T-helper 2 cell treated with Interferon-gamma antibody and Interleukin-4, amounts not matched to agents 5 μg/mL and 100 μg/mL, for 36 hours (primary cell): Measurements from ENCODE around the gene IFNGR1.
"Not testable (repeated sequence)": the region's sequence is repeated elsewhere in the genome, so short reads cannot be mapped to it uniquely, and the experiment has no call there.

Source experiments
- DNase-seq: peaks from one replicate; pipeline ENCODE4 v3.0.0; 2021; ENCODE audit warnings: low spot score
- H3K27ac Mint-ChIP-seq: one replicate; pipeline ENCODE4 v1.8.0; 2021; ENCODE audit warnings: mild to moderate bottlenecking, mixed read lengths
- H3K27me3 Mint-ChIP-seq: one replicate; pipeline ENCODE4 v1.8.0; 2021; ENCODE audit warnings: low read depth, mixed read lengths
- H3K36me3 Mint-ChIP-seq: one replicate; pipeline ENCODE4 v1.8.0; 2021; ENCODE audit warnings: low read depth, mixed read lengths
- H3K4me1 Mint-ChIP-seq: one replicate; pipeline ENCODE4 v1.8.0; 2021; ENCODE audit warnings: low read depth, mixed read lengths
- H3K4me3 Mint-ChIP-seq: one replicate; pipeline ENCODE4 v1.8.0; 2022; ENCODE audit warnings: mild to moderate bottlenecking, moderate library complexity, mixed read lengths
- H3K9me3 Mint-ChIP-seq: one replicate; pipeline ENCODE4 v1.8.0; 2021; ENCODE audit warnings: mixed read lengths

The IFNGR1 gene

DNA sequence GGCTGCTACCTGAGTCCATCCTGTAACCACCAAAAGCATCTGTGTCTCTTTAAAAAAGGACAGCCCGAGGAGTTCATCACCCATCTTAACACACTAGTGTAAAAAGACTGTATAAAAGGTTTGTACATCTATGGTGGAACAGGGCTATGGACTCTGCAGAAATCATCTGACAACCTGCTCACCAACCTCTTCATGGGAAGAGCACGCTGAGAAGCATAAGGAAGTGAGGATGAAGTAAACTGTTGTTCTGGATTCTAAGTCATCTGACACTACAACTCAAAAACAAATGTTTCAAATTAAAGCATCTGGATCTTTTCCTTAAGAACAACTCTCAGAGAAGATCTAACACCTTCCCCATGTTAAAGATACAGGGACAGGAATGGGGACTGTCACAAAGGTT lies 5.4 kb downstream of the IFNGR1 start:
- Mint-ChIP-seq H3K4me1 (peaks cover 35% of the 10 kb centered on the region), H3K4me3 (no peak overlapping the region), H3K27me3 (no peaks in the 10 kb centered on the region), H3K36me3 (peaks cover 63% of the 10 kb centered on the region), H3K9me3 (peaks cover 49% of the 10 kb centered on the region), H3K27ac (no peak overlapping the region)
- DNase-seq = no peak

DNA sequence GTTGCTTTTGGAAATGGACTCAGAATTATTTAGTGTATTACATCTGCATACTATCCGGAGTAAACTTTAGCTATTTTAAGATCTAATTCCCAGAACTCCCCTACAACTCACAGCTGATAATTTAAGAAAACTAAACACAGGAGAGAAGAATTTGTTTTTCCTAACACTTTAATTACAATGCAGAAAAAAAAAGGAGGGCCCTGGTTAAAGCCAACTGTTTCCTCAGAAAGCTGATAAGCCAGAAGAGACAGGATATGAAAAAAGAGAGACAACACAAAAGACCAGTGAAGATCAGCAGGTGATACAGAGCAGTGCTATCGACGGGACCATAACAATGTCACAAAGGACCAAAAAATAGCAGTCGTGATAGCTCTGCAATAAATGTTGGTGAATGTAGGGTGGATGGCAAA lies 5.8 kb downstream of the IFNGR1 start:
- H3K4me3 Mint-ChIP-seq = no peak overlapping the region
- no peak overlapping the region for H3K27ac Mint-ChIP-seq
- no peak for DNase-seq
- no peaks in the 10 kb centered on the region for H3K27me3 Mint-ChIP-seq
- peaks cover 32% of the 10 kb centered on the region for H3K4me1 Mint-ChIP-seq
- peaks cover 49% of the 10 kb centered on the region for H3K9me3 Mint-ChIP-seq
- H3K36me3 Mint-ChIP-seq = peaks cover 63% of the 10 kb centered on the region

DNA sequence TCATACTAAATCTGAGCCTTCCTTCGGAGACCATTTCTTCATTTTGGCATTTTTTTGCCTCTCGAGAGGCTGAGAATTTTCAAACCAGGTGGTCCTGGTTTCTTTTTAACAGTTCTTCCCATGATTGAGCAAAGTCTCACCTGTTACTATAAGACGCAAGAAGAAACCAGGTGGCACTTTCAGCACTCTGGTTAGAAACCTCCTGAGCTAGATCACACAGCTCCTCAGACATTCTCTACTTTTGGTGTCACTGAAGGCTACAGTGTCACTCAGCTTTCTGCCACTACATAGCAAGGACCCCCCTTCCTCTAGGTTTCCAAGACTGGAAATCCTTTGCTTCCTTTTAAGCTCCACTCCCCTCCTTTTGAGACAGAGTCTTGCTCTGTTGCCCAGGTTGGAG lies 7.3 kb downstream of the IFNGR1 start:
- Mint-ChIP-seq H3K27me3 (no peaks in the 10 kb centered on the region), H3K9me3 (peaks cover 56% of the 10 kb centered on the region), H3K4me1 (peaks cover 22% of the 10 kb centered on the region), H3K36me3 (peaks cover 67% of the 10 kb centered on the region), H3K4me3 (no peak overlapping the region), H3K27ac (no peak overlapping the region)
- no peak for DNase-seq

DNA sequence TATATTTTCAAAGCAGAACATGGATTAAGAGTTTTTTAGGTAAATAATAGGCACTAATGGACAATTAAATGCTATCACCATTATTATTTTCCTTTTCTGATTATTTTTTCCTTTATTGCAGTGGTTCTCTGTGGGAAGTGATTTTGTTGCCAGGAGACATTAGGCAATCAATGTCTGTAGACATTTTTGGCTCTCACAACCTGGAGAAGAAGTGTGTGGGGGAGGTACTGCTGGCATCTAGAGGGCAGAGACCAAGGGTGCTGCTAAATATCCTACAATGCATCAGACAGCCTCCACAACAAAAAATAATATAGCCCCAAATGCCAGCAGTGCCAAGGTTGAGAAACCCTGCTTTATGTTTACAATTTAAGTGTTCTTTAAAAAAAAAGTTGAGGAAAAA lies 8.3 kb downstream of the IFNGR1 start:
- no peak for DNase-seq
- H3K27me3 Mint-ChIP-seq = no peaks in the 10 kb centered on the region
- peaks cover 73% of the 10 kb centered on the region for H3K36me3 Mint-ChIP-seq
- H3K4me3 Mint-ChIP-seq = no peak overlapping the region
- H3K27ac Mint-ChIP-seq = no peak overlapping the region
- peaks cover 16% of the 10 kb centered on the region for H3K4me1 Mint-ChIP-seq
- H3K9me3 Mint-ChIP-seq = peaks cover 56% of the 10 kb centered on the region

DNA sequence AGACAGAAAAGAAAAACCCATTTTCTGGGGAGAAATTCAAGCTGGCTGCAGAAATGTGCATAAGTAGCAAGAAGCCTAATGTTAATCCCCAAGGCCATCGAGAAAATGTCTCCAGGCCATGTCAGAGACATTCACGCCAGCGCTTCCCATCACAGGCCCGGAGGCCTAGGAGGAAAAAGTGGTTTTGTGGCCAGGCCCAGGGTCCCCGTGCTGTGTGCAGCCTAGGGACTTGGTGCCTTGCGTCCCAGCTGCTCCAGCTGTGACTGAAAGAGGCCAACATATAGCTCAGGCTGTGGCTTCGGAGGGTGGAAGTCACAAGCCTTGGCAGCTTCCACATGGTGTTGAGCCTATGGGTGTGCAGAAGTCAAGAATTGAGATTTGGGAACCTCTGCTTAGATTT lies 10.9 kb downstream of the IFNGR1 start:
- no peaks in the 10 kb centered on the region for H3K27me3 Mint-ChIP-seq
- no peak overlapping the region for H3K27ac Mint-ChIP-seq
- H3K4me1 Mint-ChIP-seq = peaks cover 7% of the 10 kb centered on the region
- DNase-seq = no peak
- H3K9me3 Mint-ChIP-seq = peaks cover 42% of the 10 kb centered on the region
- peaks cover 72% of the 10 kb centered on the region for H3K36me3 Mint-ChIP-seq
- H3K4me3 Mint-ChIP-seq = no peak overlapping the region

DNA sequence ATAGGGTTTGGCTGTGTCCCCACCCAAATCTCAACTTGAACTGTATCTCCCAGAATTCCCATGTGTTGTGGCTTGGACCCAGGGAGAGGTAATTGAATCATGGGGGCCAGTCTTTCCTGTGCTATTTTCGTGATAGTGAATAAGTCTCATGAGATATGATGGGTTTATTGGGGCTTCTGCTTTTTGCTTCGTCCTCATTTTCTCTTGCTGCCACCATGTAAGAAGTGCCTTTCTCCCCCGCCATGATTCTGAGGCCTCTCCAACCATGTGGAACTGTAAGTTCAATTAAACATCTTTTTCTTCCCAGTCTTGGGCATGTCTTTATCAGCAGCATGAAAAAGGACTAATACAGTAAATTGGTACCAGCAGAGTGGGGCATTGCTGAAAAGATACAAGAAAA lies 11.7 kb downstream of the IFNGR1 start:
- not testable (repeated sequence) for H3K4me3 Mint-ChIP-seq, DNase-seq, H3K4me1 Mint-ChIP-seq, H3K27me3 Mint-ChIP-seq, H3K27ac Mint-ChIP-seq
- H3K9me3 Mint-ChIP-seq = peaks cover 37% of the 10 kb centered on the region
- peaks cover 70% of the 10 kb centered on the region for H3K36me3 Mint-ChIP-seq

DNA sequence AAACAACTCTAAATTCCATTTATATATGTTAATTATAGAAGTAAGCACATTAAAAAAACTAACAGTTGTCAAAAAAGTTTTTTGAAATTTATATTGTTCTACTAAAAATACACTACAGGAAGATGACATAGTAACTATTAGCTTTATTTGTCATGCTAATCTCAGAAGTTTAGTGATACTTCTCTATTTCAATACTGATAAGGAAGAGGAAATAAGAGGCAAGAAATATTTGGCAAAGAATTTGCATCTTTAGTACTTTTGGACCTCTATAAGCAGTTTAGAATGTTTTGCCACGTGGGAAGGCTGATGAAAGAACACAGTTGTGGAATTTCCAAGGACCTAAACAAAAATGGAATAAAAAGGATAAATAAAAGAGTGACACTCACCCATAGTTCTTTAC lies 12.6 kb downstream of the IFNGR1 start:
- no peaks in the 10 kb centered on the region for H3K27me3 Mint-ChIP-seq
- peaks cover 3% of the 10 kb centered on the region for H3K4me1 Mint-ChIP-seq
- peaks cover 69% of the 10 kb centered on the region for H3K36me3 Mint-ChIP-seq
- no peak for DNase-seq
- no peak overlapping the region for H3K27ac Mint-ChIP-seq
- H3K4me3 Mint-ChIP-seq = no peak overlapping the region
- H3K9me3 Mint-ChIP-seq = peaks cover 30% of the 10 kb centered on the region

DNA sequence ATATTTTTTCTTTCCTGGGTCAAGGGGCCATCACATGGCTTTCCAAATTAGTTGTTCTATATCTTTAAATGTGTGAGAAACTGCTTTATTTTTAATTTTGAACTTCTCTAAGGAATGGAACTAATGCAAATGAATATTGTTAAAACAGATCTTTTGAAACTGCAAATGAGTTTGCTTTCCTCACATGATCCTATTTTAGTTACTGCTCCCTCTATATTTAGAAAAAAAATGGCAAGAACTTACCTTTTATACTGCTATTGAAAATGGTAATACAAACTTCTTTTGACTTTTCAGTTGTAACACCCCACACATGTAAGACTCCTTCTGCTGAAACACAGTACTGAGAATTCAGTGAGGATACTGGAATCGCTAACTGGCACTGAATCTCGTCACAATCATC lies 15.9 kb downstream of the IFNGR1 start:
- H3K9me3 Mint-ChIP-seq = peaks cover 7% of the 10 kb centered on the region
- DNase-seq = no peak
- peaks cover 6% of the 10 kb centered on the region for H3K4me1 Mint-ChIP-seq
- no peaks in the 10 kb centered on the region for H3K27me3 Mint-ChIP-seq
- no peak overlapping the region for H3K4me3 Mint-ChIP-seq
- H3K27ac Mint-ChIP-seq = no peak overlapping the region
- peaks cover 61% of the 10 kb centered on the region for H3K36me3 Mint-ChIP-seq

DNA sequence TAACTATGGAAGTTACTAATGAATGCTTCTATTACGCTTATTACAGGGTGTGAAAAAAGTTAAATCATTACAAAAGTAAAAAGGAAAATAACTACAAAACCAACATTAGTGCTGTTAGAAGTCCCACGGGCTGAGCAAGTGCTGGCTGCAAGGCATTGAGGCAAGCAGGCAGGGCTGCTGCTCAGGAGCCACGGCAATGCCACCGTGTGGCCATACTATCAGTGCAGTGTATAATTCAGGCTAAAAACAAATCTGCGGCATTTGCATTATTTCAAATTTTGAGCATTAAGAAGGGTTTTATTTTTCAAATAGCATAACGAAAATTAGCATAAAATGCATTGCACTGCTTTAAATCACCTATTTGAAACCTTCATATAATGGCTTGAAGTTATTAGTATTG lies 17.1 kb downstream of the IFNGR1 start:
- no peaks in the 10 kb centered on the region for H3K9me3 Mint-ChIP-seq
- H3K36me3 Mint-ChIP-seq = peaks cover 60% of the 10 kb centered on the region
- DNase-seq = no peak
- H3K27me3 Mint-ChIP-seq = no peaks in the 10 kb centered on the region
- H3K4me3 Mint-ChIP-seq = no peak overlapping the region
- peaks cover 15% of the 10 kb centered on the region for H3K4me1 Mint-ChIP-seq
- H3K27ac Mint-ChIP-seq = no peak overlapping the region

DNA sequence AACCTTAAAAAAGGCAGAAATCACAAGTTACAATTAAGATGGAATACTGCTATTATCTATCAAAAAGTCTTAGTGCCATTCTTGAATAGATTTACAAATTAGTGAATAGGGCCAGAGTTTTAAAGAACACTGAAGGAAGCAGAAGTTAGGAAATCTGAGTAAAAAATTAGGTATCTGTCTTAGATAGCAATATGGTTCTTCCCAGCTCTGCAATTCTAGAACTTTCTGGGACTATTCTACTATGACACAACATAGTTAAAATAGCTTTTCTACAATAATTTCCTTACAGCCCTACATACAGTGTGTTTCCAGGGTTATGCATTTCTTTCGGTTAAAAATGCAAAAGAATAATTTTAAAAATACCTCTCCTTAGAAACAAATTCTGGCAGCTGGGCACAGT lies 18.2 kb downstream of the IFNGR1 start:
- H3K4me3 Mint-ChIP-seq = no peak overlapping the region
- H3K27ac Mint-ChIP-seq = no peak overlapping the region
- no peaks in the 10 kb centered on the region for H3K9me3 Mint-ChIP-seq
- H3K36me3 Mint-ChIP-seq = peaks cover 62% of the 10 kb centered on the region
- no peak for DNase-seq
- H3K27me3 Mint-ChIP-seq = no peaks in the 10 kb centered on the region
- H3K4me1 Mint-ChIP-seq = peaks cover 24% of the 10 kb centered on the region

DNA sequence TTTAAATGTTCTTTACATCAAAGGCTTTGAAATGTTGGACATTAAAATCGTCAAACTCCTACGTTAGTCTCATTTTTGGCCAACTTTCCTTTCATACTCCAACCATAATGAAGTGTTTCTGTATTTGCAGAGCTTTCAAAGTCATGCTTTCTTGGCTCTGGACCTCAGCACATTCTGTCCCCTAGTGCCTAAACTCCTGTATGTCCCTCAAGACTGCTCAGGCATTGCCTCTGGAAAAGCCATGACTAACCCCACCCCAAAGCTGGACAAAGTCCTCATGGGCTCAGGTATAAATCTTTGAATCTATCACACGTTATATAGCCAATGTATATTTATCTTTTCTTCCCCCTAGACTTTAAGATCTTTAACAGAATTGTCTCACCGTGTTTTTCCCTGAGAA lies 18.9 kb downstream of the IFNGR1 start:
- Mint-ChIP-seq H3K9me3 (no peaks in the 10 kb centered on the region), H3K4me1 (peaks cover 30% of the 10 kb centered on the region), H3K27me3 (no peaks in the 10 kb centered on the region), H3K36me3 (peaks cover 58% of the 10 kb centered on the region), H3K4me3 (no peak overlapping the region), H3K27ac (no peak overlapping the region)
- no peak for DNase-seq

DNA sequence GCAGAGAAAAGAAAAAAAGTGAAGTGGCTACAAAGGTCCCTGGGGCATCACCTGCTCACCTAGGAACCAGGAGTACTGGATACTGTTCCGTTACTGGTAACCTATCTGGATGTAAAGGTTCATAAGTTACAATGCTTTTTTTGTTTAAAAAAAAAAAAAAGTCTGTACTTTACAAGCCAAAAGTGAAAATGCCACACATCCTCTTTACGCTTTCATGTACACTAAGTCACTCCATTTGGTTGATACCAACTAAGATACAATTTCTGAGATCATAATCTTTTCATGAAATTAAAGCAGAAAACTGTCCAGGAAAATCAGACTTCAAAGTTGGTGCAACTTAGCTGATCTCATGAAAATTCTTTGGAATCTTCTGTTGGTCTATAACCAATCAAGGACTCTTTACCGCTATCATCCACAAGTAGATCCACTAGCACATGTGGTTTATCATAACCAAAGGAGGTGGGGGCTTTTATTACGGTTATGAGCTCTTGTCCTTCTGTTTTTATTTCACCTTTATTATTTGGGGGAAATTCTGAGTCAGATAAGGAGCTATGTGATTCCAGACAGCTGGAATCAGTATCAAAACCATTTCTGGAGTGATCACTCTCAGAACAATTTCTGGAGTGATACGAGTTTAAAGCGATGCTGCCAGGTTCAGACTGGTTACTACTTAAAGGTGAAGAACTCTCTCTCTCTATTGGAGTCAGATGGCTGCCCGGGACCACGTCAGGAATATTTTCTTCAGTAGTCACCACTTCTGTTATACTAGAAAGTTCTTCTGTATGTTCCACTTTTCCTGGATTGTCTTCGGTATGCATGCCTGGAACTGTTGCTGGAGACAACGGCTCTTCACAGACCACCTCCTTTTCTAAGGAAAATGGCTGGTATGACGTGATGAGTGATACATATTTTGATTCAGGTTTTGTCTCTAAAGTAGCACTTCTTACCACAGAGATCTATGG lies 21.2 kb downstream of the IFNGR1 start:
- Mint-ChIP-seq H3K4me3 (peak overlapping the region; percentile 21), H3K27ac (no peak overlapping the region), H3K4me1 (peaks cover 27% of the 10 kb centered on the region), H3K27me3 (peaks cover 3% of the 10 kb centered on the region), H3K36me3 (peaks cover 41% of the 10 kb centered on the region), H3K9me3 (no peaks in the 10 kb centered on the region)
- DNase-seq = no peak

DNA sequence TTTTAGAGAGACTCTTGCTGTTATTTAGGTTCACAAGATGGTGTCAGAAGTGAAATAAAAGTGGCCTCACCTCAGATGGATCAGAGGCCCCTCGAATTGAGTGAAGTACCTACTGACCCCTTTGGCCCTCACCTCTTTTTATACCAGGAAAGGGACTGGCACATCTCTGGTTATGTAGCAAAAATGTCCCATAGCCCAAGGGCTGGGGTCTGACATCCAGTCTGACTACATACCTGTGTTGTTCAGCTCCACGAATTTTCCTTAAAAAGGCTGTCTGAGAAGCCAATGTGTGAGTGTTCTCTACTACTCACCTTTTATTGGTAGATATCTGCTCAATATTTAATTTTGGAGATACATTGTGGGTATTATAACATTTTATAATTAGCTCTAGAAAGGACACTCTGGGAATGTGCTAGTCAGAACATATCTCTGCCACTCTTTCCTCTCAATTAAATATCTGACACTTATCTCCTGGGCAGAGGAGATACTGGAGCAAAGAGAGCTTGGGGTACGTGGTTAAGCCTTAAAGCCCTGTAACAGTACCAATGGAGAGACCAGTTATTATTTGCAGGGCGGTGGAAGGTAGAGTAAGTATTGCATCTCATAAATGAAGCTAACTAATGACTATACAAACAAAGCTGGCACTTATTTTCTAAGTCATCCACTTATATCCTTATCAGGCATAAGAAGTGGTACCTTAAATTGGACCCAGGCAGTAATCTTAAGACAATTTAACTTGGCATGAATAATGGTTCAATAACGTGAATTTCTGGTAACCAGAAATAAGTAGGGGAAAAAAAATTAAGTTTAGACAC lies 25.7 kb downstream of the IFNGR1 start:
- no peak for DNase-seq
- Mint-ChIP-seq H3K27me3 (peaks cover 3% of the 10 kb centered on the region), H3K4me1 (peaks cover 26% of the 10 kb centered on the region), H3K36me3 (peaks cover 23% of the 10 kb centered on the region), H3K27ac (no peak overlapping the region), H3K9me3 (peaks cover 21% of the 10 kb centered on the region), H3K4me3 (no peak overlapping the region)

DNA sequence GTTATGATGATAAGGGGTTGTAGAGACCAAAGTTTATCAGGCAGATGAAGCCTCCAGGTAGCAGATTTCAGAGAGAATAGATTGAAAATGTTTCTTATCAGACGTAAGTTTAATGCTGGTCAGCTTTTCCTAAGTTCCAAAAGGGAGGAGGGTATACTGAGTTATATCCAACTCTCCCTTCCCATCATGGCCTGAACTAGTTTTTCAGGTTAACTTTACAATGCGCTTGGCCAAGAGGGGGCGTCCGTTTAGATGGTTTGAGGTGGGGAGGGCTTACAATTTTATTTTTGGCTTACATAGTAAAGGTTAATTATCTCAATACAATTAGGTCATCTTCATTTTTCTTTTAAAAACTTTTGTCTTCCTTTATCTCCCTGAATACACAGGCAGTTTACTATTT lies 26.4 kb downstream of the IFNGR1 start:
- no peak overlapping the region for H3K27ac Mint-ChIP-seq
- H3K4me3 Mint-ChIP-seq = no peak overlapping the region

More for the DNA sequence above, 26.4 kb downstream of the IFNGR1 start:
- DNase-seq = no peak
- H3K36me3 Mint-ChIP-seq = peaks cover 17% of the 10 kb centered on the region
- H3K27me3 Mint-ChIP-seq = peaks cover 3% of the 10 kb centered on the region
- peaks cover 21% of the 10 kb centered on the region for H3K4me1 Mint-ChIP-seq
- peaks cover 25% of the 10 kb centered on the region for H3K9me3 Mint-ChIP-seq
